ENCODE results near the gene ZMYND19.
A peak's percentile ranks its signal among the peaks of the same experiment; 100 is the strongest.
"Not testable (repeated sequence)": the region's sequence is repeated elsewhere in the genome, so short reads cannot be mapped to it uniquely, and the experiment has no call there.

The ZMYND19 gene

DNA sequence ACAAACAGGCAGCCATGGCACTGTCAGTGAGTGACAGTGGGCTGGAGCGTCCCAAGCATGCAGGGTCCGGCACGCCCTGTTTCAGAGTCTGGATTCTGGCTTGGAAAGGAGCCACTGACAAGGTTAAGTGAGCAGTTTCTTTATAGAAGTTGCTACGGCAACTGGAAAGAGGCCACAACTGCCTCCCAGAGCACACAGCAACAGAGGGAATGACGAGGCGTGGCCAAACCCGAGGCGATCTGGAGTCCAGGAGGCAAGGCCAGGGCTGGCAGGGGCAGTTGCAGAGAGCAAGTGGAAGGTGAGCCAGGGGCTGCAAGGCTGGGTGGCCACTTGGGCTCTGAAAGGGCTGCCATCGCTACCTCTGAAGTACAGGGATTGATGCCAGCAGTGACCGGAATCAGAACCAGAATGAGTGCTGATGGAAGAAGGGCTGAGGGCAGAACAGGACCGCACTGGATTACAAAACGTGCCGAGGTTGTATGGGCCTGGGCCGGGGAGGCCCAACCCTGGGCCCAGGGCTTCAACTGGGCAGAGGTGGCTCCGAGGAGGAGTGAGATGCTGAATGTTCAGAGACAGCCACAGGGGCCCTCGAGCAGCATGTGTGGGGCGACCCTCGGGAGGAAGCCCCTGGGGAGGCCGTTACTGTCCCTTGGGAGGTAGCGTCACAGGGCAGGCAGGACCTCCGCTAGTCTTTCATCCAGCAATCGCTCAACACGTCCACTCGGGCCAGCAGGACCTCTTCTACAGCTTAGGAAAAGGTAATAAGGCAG is 34.1 kb downstream of the ZMYND19 start:
- DNase-seq (ENCODE audit: low spot score), result no peak

DNA sequence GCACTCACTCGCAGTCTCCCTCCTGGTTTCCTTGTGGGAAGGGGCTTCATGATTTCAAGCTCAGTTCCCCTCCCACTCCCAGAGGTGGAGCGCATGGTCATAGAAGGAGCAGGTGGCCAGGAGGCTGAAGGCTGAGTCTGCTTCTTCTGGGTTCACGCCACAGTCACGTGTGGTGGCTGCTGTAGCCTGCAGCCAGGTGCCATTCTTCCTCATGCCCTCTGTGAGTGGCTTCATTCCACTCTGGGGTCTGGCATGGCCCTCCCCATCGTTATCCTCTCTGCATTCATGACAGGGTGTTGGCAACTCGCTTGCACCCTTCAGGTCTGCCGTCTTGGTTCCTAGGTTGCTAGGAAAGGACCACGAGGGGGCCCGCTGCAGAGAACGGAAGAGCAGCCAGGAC is 35.1 kb downstream of the ZMYND19 start:
- no peak for DNase-seq (ENCODE audit: low spot score)

DNA sequence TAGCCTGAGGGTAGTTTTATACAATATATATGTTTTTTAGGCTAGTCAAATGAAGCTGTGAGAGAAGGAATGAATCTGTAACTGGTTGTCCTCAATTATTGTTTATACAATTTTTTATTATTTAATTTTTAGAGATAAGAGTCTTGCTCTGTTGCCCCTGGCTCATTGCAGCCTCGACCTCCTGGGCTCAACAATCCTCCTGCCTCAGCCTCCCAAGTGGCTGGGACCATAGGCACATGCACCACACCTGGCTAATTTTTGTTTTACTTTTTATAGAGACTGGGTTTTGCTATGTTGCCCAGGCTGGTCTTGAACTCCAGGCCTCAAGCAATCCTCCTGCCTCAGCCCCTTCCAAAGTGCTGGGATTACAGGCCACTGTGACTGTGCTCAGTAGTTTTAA is 36.0 kb downstream of the ZMYND19 start:
- no peak for DNase-seq (ENCODE audit: low spot score)

DNA sequence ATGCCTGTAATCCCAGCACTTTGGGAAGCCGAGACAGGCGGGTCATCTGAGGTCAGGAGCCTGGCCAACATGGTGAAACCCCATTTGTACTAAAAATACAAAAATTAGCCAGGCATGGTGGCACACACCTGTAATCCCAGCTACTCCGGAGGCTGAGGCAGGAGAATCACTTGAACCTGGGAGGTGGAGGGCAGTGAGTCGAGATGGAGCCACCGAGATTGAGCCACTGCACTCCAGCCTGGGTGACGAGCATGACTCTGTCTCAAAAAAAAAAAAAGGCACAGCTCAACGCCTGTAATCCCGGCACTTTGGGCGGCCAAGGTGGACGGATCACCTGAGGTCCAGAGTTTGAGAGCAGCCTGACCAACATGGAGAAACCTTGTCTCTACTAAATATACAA is 36.7 kb downstream of the ZMYND19 start:
- DNase-seq (ENCODE audit: low spot score), result not testable (repeated sequence)

DNA sequence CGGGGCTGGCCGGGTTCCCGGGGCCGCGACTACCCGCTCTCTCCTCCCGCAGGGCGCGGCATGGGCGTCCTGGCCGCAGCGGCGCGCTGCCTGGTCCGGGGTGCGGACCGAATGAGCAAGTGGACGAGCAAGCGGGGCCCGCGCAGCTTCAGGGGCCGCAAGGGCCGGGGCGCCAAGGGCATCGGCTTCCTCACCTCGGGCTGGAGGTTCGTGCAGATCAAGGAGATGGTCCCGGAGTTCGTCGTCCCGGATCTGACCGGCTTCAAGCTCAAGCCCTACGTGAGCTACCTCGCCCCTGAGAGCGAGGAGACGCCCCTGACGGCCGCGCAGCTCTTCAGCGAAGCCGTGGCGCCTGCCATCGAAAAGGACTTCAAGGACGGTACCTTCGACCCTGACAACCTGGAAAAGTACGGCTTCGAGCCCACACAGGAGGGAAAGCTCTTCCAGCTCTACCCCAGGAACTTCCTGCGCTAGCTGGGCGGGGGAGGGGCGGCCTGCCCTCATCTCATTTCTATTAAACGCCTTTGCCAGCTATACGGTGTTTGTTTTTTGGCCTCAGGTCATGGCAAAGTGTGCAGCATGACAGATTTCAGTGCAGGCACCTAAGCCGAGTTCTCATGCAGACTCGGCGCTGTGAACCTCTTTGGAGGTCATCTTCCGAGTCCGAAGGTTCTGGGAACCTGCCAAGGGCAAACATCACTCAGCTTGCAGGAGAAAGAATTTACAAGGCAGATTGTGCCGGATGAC is 38.1 kb downstream of the ZMYND19 start:
- peak; percentile 42 for DNase-seq (ENCODE audit: low spot score)

DNA sequence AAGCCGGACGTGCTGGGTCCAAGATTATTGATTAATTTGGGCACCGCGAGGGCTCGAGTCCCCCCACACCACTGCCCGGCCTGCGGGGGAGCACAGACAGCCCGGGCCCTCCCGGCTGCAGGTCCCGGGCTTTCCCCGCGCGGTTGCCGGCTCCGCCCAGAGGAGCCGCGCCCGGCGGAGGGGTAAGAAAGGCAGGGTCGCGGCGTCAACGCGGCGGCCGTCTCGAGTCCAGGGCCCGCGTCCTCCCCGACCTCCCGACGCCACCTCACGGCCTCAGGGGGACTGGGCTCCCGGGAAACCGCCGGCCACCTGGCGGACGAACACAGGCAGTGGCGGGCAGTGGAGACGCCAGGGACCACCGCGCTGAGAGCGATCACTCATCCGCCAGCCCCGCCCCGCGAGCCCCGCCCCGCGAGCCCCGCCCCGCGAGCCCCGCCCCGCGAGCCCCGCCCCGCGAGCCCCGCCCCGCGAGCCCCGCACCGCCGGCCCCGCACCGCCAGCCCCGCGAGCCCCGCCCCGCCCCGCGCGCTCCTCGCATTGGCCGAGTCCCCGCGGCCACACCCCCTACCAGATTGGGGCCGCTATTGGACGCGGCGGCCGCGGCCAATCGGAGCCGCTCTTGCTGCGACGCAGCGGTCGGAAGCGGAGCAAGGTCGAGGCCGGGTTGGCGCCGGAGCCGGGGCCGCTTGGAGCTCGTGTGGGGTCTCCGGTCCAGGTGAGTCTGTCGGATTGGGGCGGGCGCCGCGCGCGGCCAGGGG is 38.9 kb downstream of the ZMYND19 start, which contains the start of gene MRPL41:
Gene MRPL41, plus strand, starts transcription at position 616 of the 758 bp plus-strand sequence. CDS start 203 bp downstream, outside the sequence.
- DNase-seq (ENCODE audit: low spot score), result peak; percentile 96

DNA sequence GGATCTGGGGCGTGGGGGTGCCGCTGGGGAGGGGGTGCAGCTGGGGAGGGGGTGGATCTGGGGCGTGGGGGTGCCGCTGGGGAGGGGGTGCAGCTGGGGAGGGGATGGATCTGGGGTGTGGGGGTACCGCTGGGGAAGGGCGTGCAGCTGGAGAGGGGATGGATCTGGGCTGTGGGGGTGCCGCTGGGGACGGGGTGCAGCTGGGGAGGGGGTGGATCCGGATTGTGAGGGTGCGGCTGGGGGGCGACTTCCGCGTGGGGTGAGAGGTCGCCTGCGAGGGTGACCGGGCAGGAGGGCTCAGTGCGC is 39.4 kb downstream of the ZMYND19 start:
- not testable (repeated sequence) for DNase-seq (ENCODE audit: low spot score)

DNA sequence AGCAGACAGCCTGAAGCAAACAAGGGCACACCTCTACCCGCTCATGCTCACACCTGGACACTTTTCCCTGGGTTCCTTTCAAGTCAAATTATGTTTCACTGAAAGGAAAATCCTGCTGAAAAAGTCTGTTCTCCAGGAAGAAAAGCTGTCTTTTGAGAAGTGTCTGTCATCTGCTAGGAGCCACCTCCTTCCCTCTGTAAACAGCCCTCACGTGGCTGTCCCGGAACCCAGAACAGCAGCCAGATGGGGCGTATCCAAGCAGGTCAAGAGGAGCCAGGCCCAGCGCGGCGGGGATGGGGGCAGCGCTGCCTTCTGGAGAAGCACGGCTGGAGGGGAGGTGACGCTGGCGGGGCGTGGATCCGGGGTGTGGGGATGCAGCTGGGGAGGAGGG is 40.1 kb downstream of the ZMYND19 start, which contains the start of gene PNPLA7:
Gene PNPLA7, minus strand, starts transcription at position 172 of the 391 bp plus-strand sequence. CDS start 205 bp downstream, outside the sequence.
- peak; percentile 90 for DNase-seq (ENCODE audit: low spot score)

DNA sequence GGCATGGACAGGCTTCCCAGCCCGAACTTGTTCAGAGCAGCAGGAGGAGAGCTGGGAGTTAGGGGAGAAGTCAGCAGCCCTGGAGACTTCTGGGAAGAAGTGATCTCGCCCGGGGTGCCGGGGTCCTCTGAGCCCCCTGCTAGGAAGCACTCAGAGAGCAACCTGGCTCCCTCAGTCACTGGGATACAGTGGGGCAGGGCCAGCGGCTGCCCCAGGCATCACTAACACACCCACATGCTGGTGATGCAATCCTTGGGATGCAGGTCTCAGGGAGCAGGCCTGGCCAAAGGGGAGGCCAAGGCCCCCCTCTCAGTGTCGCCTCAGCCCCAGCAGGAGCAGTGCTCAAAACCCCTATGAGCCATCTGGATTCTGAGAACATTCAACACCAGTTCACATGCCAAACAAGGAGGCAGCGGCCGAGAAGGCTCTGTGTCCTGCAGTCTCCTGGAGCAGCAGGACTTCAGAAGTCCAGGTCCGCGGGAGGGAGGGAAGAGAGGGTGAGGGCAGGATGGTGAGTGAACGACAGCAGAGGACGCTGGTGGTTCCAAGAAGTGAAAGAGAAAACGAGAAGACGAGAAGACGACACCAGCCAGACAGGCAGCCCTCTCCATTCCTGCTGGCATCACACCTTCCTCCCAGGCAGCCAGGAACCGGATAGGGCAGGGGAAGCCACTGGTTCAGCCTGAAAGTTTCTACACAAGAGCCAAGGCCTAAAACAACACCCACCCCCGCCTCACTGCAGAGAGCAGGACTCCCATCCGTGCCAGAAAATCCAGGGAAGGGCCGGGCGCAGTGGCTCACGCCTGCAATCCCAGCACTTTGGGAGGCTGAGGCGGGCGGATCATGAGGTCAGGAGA is 42.4 kb downstream of the ZMYND19 start:
- DNase-seq (ENCODE audit: low spot score), result no peak

DNA sequence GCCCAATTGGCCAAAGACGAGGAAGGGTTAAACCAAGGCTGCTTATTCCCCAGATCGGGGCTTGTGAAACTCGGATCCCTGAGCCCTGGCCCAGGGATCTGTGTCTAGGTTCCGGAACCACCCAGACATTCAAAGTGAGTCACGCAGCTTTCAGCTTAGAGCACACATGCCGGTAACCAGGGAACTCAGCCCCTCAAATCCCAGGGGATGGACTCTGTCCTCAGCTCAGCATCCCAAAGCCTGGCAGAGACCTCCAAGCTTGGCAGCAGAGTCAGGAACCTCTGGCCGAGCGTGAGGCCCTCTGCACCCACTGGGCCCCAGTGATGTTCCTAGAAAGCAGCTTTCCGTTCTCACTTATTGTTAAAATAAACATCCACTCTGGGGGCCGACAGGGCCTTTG is 45.2 kb downstream of the ZMYND19 start:
- DNase-seq (ENCODE audit: low spot score), result no peak

DNA sequence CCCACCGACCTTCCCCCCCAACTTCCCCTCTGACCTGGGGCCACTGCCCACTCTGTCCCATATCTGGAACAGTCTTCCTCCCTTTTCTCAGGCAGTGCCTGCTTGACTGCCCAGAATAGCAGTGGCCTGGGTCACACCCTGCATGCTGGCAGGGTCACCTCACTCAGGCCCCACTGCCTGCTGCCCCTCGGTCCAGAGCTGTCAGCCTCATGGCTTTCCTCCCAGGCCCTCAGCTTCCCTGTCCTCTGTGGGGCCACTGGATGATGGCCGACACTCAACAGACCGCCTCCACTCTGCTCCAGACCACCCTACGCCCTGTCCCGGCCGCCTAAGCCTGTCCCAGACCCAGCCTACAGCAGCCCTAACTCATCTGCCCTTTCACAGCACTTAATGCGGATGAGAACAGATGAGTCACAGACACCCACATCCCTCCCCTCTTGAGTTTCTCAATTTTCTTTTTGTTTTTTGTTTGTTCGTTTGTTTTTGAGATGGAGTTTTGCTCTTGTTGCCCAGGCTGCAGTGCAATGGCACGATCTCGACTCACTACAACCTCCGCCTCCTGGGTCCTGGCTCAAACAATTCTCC is 46.0 kb downstream of the ZMYND19 start:
- no peak for DNase-seq (ENCODE audit: low spot score)

DNA sequence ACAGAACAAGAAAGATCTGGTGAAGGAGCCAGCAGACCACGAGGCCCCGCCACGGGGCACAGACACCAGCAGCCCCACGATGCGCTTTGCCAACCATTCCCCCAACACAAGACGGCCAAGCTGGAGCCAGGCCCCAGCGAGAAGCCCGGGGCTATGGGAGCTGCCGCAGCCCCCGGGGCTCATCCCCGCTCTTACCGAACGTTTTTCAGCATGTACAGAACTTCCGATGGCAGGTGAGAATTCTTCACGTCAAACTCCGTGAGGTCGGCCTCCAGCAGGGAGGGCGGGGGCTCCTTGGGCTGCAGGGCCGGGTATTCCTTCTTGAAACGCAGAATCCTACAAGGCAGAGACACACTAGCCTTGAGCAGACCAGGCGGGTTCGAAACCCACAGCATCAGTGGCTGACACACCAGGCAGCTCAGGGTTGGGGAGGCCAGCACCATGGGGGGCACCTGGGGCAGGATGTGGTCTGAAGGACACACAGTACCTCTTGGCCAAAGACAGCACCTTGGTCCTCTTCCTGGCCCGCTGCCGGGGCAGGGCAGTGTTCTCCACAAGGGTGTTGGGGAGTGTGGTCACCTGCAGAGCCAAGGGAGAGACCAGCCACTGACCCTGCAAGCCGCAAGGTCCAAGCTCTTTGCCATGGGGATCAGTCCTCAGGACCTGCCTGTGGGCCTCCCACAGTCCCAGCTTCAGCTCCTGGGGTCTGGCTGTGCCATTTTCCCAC is 46.9 kb downstream of the ZMYND19 start:
- DNase-seq (ENCODE audit: low spot score), result no peak

DNA sequence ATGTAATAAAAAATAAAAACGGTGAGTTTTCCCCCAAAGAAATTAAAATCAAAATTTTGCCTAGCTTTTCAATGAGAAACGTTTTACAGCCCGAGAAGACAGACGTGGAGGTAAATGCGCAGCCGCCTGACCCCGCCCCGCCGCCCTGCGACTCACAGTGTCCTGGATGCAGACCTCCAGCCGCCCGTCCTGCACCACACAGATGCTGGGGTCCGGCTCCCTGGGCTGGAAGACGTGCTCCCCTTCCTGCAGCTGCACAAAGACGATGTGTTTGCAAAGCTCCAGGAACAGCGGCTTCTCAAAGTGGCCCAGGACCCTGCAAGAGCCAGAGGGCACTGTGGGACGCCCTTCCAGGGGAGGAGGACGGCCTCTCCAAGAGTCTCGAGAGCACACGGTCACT is 47.8 kb downstream of the ZMYND19 start:
- DNase-seq (ENCODE audit: low spot score), result no peak

DNA sequence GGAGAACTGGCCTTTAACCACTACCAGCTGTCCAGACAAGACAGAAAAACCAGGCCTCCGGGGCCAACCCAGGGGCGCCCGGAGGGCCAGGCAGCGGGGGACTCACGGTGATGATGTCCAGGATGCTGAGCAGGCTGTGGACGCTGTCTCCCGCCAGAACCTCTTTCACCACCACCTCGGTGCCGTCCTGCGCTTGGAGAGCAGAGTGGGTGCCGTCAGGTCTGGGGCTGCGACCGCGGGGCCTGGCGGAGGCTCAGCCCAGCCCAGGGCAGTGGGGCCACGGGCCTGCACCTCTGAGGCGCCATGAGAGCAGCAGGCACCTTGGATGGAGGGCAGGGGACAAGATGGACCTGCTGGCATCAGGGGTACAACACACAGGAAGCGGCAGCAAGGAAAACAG is 49.8 kb downstream of the ZMYND19 start:
- no peak for DNase-seq (ENCODE audit: low spot score)

DNA sequence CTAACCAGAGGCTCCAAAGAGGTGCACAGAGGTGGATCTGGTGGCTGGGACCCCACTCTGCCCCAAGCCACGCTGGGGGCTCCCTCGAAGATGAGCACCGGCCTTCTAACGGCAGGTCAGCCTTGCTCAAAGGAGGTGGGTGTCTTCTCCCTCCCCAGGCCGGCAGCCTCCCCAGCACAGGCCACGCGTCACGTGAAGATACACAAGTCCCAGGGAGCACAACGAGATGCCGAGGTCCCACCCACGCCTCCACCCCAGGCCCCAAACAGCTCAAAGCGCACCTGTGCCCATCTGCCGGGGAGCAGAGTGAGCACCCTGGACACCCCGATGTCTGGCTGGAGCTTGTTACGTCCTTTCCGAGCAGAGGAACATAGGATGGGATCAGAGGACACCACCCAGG is 52.3 kb downstream of the ZMYND19 start:
- no peak for DNase-seq (ENCODE audit: low spot score)

DNA sequence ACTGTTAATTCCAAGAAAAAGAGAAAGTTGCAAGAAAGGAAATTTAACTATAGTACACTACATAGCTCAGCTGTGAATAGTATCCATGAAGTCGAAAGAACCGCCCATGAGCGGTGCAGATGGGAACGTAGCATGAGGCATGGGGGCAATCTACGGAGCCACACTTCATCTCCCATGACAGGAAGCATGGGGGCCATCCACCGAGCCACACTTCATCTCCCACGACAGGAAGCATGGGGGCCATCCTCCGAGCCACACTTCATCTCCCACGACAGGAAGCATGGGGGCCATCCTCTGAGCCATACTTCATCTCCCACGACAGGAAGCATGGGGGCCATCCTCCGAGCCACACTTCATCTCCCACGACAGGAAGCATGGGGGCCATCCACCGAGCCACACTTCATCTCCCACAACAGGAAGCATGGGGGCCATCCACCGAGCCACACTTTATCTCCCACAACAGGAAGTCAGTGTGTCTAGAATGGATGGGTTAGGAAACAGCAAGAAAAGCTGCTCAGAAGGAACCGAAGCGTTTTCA is 53.6 kb downstream of the ZMYND19 start:
- DNase-seq (ENCODE audit: low spot score), result not testable (repeated sequence)

DNA sequence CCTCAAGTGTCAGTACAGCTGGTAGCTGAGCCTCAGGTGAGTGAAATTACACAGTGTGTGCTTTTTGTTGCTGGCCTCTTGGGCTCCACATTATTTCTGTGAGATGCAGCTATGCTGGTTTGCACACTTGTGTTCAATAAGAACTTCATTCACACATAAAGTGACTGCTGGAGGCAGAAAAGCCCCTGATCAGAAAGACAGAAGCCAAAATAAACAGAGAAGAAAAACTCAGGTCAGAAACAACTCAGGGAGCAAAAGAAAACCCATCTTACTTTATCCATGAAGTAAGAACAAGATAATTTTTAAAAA is 55.2 kb downstream of the ZMYND19 start:
- DNase-seq (ENCODE audit: low spot score), result no peak

DNA sequence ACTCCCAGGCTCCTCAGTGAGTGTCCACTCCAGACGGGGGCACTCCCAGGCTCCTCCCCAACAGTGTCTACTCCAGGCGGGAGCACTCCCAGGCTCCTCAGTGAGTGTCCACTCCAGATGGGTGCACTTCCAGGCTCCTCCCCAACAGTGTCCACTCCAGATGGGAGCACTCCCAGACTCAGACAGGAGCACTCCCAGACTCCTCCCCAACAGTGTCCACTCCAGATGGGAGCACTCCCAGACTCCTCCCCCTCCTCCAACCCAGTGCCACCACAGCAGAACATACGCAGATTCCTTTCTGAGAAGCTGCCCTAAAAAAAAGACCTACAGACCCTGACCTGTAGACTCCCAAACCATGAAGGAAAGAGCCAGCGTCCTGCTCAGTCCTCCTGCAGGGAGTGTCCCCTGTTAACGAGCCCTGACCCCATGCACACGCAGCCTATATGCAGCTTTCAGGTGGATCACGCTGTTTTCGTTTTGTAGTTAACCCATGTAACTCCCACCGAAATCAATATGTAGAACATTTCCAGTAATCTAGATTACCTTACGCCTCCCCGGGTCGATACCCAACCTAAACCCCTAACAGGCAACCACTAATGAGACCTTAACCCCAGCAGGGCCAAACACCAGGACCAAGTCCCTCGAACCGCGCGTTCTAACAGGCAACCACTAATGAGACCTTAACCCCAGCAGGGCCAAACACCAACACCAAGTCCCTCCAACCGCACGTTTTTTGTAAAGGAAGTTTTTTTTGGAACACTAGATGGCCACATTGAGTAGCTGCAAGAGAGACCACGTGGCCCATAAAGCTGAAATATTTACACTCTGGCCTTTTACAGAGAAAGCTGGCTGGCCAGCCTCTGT is 55.8 kb downstream of the ZMYND19 start:
- peak; percentile 91 for DNase-seq (ENCODE audit: low spot score)

DNA sequence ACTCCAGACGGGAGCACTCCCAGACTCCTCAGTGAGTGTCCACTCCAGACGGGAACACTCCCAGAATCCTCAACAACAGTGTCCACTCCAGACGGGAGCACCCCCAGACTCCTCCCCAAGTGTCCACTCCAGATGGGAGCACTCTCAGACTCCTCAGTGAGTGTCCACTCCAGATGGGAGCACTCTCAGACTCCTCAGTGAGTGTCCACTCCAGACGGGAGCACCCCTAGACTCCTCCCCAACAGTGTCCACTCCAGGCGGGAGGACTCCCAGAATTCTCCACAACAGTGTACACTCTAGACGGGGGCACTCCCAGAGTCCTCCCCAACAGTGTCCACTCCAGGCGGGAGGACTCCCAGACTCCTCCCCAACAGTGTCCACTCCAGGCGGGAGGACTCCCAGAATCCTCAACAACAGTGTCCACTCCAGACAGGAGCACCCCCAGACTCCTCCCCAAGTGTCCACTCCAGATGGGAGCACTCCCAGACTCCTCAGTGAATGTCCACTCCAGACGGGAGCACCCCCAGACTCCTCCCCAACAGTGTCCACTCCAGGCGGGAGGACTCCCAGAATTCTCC is 57.3 kb downstream of the ZMYND19 start:
- not testable (repeated sequence) for DNase-seq (ENCODE audit: low spot score)

Data from NAMALWA (cell line).